ENCODE results near the gene ZNF160. TPM values are rescaled to one million over a fixed set of nuclear protein-coding genes. Genes with fewer than 3 reads are reported as not detected.
"Not testable (repeated sequence)": the region's sequence is repeated elsewhere in the genome, so short reads cannot be mapped to it uniquely, and the experiment has no call there.

Gene ZNF160
- total RNA-seq, 2 donors from 2014 or later = 16.5 to 17.0 TPM

- ATAC-seq (peak; percentile 49 to 84), DNase-seq (peak; percentile 52)
- intact Hi-C loops (cut with DNase I) = no loop called here
These were observed 65.8 kb downstream of the ZNF160 start for GRCh38 chr19:53037101-53038097.

DNA sequence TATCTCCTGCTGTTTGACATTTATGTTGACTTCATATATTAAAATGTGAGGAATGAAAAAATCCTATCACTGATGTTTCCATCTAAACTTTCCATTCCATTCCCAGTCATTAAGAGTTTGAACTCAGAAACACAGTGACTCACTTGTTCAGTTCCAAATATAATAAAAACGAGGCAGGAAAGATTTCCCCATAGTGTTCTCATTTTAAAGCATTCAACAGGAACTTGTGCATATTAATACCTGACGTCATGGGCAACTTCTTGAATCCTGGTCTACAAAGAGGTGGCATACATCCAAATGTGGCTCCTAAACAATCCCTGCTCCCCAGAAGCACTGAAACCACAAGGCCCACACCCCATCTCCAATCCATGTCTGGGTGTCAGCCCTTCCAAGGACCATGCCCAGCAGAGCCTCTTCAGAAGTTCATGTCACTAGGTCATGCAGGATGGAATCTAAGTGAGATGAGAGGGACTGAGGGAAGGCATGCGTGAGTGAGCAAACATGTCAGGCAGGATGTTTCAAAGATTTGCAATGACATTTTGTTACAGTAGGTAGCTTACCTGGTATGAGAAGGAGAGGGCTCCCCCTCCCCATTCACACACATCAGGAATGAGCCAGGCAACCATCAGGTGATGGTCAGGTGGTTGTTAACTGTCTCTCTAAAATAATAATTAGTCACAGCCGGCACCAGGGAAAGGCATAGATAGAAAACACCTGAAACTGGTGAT lies 68.1 kb downstream of the ZNF160 start:
- ATAC-seq (no peak), DNase-seq (no peak)
- intact Hi-C loops (cut with DNase I) = no loop called here

DNA sequence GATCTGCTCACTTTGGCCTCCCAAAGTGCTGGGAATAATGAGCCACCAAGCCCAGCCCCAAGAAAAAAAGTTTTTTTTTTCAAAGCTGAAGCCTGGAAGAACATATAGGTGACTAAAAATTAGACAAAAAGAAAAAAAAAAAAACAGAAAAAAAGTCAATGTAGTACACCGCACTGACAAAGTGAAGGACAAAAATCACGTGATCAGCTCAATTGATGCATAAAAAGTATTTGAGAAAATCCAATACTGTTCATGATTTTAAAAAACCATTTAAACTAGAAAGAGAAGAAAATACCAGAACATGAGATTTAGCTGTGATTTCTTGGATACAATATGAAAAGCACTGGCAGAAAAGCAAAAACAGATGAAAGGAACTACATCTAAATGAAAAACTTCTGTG lies 69.2 kb downstream of the ZNF160 start:
- DNase-seq = no peak
- intact Hi-C loops (cut with DNase I) = no loop called here

DNA sequence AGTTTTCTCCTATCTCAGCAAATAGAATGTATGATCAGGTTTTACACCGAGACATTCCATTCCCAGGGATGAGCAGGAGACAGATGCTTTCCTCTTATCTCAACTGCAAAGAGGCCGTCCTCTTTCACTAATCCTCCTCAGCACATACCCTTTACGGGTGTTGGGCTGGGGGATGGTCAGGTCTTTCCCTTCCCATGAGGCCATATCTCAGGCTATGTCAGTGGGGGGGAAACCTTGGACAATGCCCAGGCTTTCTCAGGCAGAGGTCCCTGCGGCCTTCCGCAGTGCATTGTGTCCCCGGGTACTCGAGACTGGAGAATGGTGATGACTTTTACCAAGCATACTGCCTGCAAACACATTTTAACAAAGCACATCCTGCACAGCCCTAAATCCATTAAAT lies 74.9 kb downstream of the ZNF160 start:
- DNase-seq; ATAC-seq; intact Hi-C loops (cut with DNase I): not testable (repeated sequence)

More for the DNA sequence above, 69.2 kb downstream of the ZNF160 start:
- ATAC-seq = no peak

- DNase-seq (no peak), ATAC-seq (no peak)
- intact Hi-C loops (cut with DNase I) = no loop called here
These were observed 83.5 kb downstream of the ZNF160 start for GRCh38 chr19:53019684-53020083.

Other genes starting within 250 kb of the ZNF160 start
- 1 to 10 TPM; 8.5 to 8.7 TPM for gene ZNF468, start 245.8 kb downstream of the ZNF160 start, total RNA-seq
- 10 to 100 TPM; 10.7 to 12.9 TPM for gene ZNF320, start 205.8 kb downstream of the ZNF160 start, total RNA-seq
- gene ZNF888, start 180.0 kb downstream of the ZNF160 start, total RNA-seq = 1 to 10 TPM; 1.7 to 1.9 TPM
- 1 to 10 TPM; 3.8 to 5.1 TPM for gene ZNF816, start 140.5 kb downstream of the ZNF160 start, total RNA-seq
- not detected for gene ERVV-1, start 89.5 kb downstream of the ZNF160 start, total RNA-seq
- gene ERVV-2, start 58.7 kb downstream of the ZNF160 start, total RNA-seq = not detected
- gene ZNF415, start 29.5 kb upstream of the ZNF160 start, total RNA-seq = 10 to 100 TPM; 19.5 to 23.0 TPM
- gene ZNF347, start 55.6 kb upstream of the ZNF160 start, total RNA-seq = 1 to 10 TPM; 6.2 to 7.8 TPM
- gene ZNF665, start 89.9 kb upstream of the ZNF160 start, total RNA-seq = 1 to 10 TPM in 1 of 2 donors, under 1 TPM in 1; 0.79 to 1.3 TPM
- 10 to 100 TPM; 22.2 to 24.2 TPM for gene ZNF677, start 151.5 kb upstream of the ZNF160 start, total RNA-seq
- gene VN1R2, start 154.9 kb upstream of the ZNF160 start, total RNA-seq = not detected
- not detected for gene VN1R4, start 164.3 kb upstream of the ZNF160 start, total RNA-seq
- 1 to 10 TPM; 4.6 TPM for gene ZNF845, start 230.3 kb upstream of the ZNF160 start, total RNA-seq